Activated naive CD4-positive, alpha-beta T cell treated with anti-CD3 and anti-CD28 coated beads, Interleukin-2, amount 50 U/mL, for 16 hours (primary cell): ENCODE measurements around the gene NCCRP1.

Experiments used
- DNase-seq: peaks from one replicate; pipeline ENCODE4 v3.0.0-alpha.2; 2020

Gene NCCRP1

GRCh38 chr19:39181500-39182173, 15.1 kb upstream of the NCCRP1 start:
- DNase-seq, result no peak

DNA sequence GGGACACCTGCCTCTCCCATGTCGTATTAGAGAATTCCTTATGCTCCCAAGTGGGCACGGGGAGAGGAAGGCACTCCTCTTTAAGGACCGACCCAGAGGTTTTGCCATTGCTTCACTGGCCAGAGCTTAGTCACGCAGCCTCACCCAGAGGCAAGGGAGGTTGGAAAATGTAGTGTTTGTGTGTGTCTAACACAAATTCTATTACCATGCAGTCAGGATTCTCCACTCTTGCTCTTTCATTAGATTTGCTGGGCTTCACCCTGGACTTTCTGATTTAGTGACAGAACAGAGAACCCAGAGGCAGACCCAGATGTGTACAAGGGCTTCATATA, 14.6 kb upstream of the NCCRP1 start:
- no peak for DNase-seq

DNA sequence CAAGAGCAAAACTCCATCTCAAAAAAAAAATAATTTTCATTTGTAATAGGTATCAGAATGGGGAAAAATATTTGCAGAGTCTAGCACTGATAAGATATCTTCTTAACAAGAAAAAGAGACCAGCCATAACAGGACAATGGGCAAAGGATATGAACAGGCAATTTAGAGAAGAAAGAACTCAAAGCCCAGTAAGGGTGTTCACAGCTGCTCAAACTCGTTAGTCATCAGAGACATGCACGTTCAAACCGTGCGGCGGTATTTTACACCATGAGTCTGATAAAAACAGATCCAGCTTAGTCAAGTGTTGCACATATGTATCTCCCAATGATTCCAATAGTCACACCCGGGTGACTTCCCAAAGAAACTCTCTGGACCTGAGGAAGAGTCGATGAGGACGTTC, 13.7 kb upstream of the NCCRP1 start:
- no peak for DNase-seq

DNA sequence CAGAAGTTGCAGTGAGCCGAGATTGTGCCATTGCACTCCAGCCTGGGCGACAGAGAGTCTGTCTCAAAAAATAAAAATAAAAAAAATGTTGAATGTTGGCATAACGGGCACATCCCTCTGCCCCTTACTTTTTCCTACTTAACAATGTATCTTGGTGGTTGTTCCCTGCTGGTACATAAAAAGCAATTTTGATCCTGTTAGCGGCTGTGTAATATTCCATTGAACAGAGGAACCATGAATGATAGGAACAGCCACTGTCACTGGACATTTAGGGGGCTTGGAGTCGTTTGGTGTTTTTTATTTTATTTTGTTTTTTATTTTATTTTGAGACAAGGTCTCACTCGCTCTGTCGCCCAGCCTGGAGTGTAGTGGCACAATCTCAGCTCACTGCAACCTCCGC, 10.4 kb upstream of the NCCRP1 start:
- DNase-seq, result no peak

DNA sequence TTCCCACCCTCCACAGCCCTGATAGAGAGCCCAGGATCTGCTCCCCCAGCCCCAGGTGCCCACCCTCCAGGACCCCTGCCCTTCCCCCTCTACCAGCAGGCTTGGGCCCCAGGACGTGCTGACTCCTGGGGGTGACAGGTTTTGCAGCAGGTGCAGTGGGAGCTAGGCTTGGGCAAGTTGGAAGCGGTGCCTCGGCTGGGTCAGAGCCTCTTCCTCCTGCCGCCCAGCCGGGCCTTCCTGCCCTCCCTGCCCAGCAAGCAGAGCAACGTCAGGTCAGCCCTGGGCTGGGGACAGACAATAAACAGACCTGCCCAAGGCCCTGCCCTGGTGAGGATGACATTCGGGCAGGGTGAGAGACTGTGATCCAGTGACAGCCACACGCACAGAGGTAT, 9.2 kb upstream of the NCCRP1 start:
- no peak for DNase-seq

DNA sequence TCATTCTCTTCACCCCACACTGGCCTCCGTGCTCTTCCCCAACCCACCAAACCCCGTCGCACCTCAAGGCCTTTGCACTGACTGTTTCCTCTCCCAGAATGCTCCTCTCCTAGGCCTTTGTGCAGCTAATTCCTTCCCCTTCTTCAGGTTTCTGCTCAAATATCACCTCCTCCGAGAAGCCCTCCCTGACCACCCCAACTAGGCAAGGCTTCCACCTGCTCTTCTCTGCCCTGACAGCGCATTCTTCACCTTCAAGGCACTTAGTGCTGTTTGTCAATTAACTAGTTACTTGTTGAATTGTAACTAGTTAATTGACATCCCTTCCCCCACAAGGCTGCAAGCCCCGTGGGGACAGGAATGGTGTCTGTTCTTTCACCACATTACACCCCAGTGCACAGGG, 7.8 kb upstream of the NCCRP1 start:
- no peak for DNase-seq

DNA sequence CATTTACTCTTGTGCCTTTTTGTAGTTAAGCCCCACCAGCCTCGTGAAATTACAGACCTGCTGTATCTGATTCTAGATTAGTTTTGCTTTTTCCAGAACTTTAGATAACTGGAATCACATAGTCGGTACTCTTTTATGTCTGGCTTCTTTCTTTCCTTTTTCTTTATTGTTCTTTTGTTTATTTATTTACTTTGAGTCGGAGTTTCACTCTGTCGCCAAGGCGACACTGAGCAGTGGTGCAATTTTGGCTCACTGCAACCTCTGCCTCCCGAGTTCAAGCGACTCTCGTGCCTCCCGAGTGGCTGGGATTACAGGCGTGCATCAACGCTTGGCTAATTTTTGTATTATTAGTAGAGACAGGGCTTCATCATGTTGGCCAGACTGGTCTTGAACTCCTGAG, 6.0 kb upstream of the NCCRP1 start:
- no peak for DNase-seq

DNA sequence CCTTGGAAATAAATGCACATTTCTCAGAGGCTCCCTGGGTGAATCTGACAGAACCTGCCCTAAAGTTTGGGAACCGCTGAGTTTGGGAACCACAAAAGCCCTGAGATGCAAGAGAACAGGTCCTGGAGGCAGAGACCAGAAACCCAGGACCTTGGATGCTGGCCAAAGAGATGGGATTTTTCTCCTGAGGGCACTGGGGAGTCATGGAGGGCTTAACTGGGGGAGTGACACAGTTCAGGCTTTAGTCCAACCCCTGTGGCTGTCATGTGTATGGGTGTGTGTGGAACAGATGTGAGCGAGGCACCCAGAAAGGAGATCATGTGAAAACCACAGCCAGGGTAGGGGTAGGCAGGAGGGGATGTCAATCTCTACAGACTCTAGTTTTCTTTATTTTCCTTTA, 3.9 kb upstream of the NCCRP1 start:
- no peak for DNase-seq

- no peak for DNase-seq
Observed at GRCh38 chr19:39193803-39194202, 3.0 kb upstream of the NCCRP1 start.

- DNase-seq, result no peak
Observed at GRCh38 chr19:39194832-39195542, 1.8 kb upstream of the NCCRP1 start.

GRCh38 chr19:39195755-39196154, 1.0 kb upstream of the NCCRP1 start:
- no peak for DNase-seq

GRCh38 chr19:39196320-39196719, 444 bp upstream of the NCCRP1 start:
- no peak for DNase-seq

- no peak for DNase-seq
Observed at GRCh38 chr19:39197808-39198207, 1.0 kb downstream of the NCCRP1 start.

DNA sequence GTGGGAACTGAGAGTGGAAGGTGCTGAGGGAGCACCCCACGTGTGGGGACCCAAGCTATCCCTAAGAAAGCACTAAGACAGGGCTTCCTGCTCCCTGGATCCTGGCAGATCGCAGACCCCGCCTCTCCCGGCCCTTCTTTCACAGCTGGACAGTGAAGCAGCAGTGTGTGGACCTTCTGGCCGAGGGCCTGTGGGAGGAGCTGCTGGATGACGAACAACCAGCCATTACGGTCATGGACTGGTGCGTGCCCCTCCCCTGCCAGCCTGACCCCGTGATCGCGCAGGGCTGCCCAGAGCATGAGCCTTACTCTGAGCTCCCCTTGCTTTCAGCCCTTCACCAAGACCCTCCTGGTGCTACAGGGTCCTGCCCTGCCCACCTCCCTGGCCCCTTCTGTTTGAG, 2.3 kb downstream of the NCCRP1 start:
- DNase-seq, result no peak

GRCh38 chr19:39200066-39200802, 3.5 kb downstream of the NCCRP1 start:
- no peak for DNase-seq

DNA sequence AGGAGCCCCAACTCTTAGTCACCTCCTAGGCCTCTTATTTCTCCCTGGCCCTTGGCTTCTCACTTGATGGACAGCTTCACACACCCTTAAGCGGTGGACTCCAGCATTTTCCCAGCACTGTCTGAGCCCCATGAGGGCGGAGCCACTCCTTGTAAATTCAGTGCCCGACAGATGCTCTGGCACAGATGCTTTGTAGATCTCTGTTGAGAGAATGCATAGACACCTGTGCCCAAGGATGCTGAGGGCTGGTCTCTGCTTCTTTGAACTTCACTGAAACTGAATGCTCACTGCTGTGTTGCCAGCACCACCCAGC, 4.0 kb downstream of the NCCRP1 start:
- no peak for DNase-seq

- DNase-seq, result no peak
Observed at GRCh38 chr19:39202998-39203355, 6.2 kb downstream of the NCCRP1 start.

GRCh38 chr19:39203372-39204341, 6.9 kb downstream of the NCCRP1 start, which contains the start of gene SYCN:
Gene SYCN, minus strand, starts transcription at chr19:39204263. Its CDS starts 9 bp downstream, at chr19:39204254.
- no peak for DNase-seq

GRCh38 chr19:39205449-39205764, 8.6 kb downstream of the NCCRP1 start:
- DNase-seq, result no peak

GRCh38 chr19:39206122-39206521, 9.4 kb downstream of the NCCRP1 start:
- no peak for DNase-seq

DNA sequence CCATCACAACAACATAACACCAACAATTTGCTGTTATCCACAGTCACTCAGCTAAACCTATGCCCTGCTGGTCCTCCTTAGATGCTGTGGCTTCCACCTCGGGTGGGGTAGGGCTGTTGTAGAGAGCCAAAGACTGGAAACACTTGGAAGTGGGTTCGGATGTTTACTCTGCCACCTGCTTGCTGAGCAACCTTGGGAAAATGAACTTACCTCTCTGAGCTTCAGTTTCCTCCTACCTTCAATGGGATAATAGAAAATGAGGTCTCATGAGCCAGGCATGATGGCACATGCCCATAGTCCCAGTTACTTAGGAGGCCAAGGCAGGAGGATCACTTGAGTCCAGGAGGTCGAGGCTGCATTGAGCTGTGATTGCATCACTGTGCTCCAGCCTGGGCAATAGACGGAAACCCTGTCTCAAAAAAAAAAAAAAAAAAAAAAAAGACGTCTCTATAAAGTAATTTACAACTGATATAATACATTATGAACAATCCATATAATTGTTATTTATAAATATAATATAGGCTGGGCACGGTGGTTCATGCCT, 10.6 kb downstream of the NCCRP1 start:
- no peak for DNase-seq

DNA sequence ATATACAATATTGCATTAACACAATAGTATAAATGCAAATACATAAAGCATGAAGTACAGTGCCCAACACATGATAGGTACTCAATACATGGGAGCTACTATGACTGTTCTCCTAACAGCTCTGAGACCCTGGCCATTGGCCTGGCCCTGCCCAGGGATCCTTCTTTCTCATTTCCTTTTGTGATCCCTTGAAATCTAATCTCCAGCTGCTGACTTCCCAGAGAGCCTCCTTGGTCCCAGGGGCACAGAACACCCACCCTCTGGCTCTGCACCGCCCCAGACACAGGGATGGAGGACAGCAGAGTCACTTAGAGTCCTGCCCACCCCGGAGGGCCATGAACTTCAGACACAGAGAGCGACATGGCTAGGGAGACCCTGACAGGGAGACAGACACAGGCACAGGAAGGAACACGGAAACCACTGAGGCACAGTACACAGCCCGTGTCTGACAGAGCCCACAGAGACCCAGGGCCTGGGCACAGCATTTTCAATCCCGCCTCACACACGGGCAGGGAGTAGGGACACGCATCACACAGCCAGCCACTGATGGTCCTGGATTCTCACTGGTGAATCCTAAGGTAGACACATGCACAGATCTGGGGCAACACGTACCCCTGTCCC, 11.5 kb downstream of the NCCRP1 start:
- DNase-seq, result no peak

DNA sequence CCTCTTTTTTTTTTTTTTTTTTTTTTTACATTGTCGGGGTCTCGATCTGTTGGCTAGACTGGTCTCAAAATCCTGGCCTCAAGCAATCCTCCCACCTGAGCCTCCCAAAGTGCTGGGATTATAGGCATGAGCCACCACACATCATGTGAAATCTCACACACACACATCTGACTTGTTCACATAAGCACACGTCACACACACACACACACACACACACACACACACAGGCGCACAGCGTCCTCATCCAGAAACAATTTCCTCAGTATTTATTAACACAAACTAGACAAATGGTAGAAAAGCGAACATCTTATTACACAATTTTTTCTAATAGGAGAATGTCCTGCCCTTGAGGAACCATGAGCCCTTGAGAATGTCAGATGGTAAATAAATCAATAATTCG, 12.4 kb downstream of the NCCRP1 start:
- no peak for DNase-seq
